SU-DHL-6 (cell line): Measurements from ENCODE around the gene ALG11.

ENCODE experiments used
- H2AFZ ChIP-seq: fragments of 200-600 bp; sonication (generic); 2 replicates; pipeline ENCODE4 v1.6.1; 2014; ENCODE audit warnings: low read depth, mild to moderate bottlenecking, moderate library complexity, mixed read lengths, antibody characterized with exemption, low read length; ENCODE audit not compliant: severe bottlenecking
- H3F3A ChIP-seq: fragments of 200-600 bp; shearing (Covaris generic); 2 replicates; pipeline ENCODE4 v1.6.0; 2016; ENCODE audit warnings: antibody characterized with exemption, mild to moderate bottlenecking; ENCODE audit not compliant: insufficient read depth
- H3K27ac ChIP-seq: fragments of 200-600 bp; sonication (generic); 2 replicates; pipeline ENCODE4 v1.5.1; 2016; ENCODE audit warnings: low read depth, mild to moderate bottlenecking, low read length, moderate library complexity, mixed read lengths
- H3K27me3 ChIP-seq: fragments of 200-600 bp; sonication (generic), shearing (Covaris generic); 2 replicates; pipeline ENCODE4 v1.6.0; 2014; ENCODE audit warnings: mild to moderate bottlenecking, low read length
- H3K36me3 ChIP-seq: fragments of 200-600 bp; sonication (generic); 2 replicates; pipeline ENCODE4 v1.6.1; 2014; ENCODE audit warnings: mild to moderate bottlenecking, low read length, mixed read lengths
- H3K4me2 ChIP-seq: fragments of 300-600, 200-600 bp; shearing (Covaris generic), sonication (generic); 2 replicates; pipeline ENCODE4 v1.6.0; 2014; ENCODE audit warnings: low read length, low read depth, mild to moderate bottlenecking; ENCODE audit not compliant: poor library complexity, severe bottlenecking
- H3K4me3 ChIP-seq: fragments of 200-600 bp; sonication (generic); 2 replicates; pipeline ENCODE4 v1.5.1; 2014; ENCODE audit warnings: antibody characterized with exemption, low read length, mild to moderate bottlenecking, mixed read lengths; ENCODE audit not compliant: insufficient read depth, poor library complexity, severe bottlenecking
- H3K79me2 ChIP-seq: fragments of 200-600 bp; sonication (generic); 2 replicates; pipeline ENCODE4 v1.6.1; 2014; ENCODE audit warnings: mild to moderate bottlenecking, low read length, moderate library complexity; ENCODE audit not compliant: insufficient read depth
- H3K9ac ChIP-seq: fragments of 200-600 bp; sonication (generic); 2 replicates; pipeline ENCODE4 v1.7.0; 2014; ENCODE audit warnings: mild to moderate bottlenecking, low read length
- H3K9me2 ChIP-seq: fragments of 200-600 bp; sonication (generic); replicated peaks from 2 replicates; pipeline ENCODE4 v1.6.1; 2014; ENCODE audit warnings: low read length; ENCODE audit not compliant: insufficient read depth
- H3K9me3 ChIP-seq: fragments of 200-600 bp; sonication (generic); 2 replicates; pipeline ENCODE4 v1.6.1; 2014; ENCODE audit warnings: low read length, mixed read lengths; ENCODE audit not compliant: insufficient read depth
- H4K20me1 ChIP-seq: fragments of 200-600 bp; sonication (generic); 2 replicates; pipeline ENCODE4 v1.6.1; 2014; ENCODE audit warnings: low read depth, mild to moderate bottlenecking, antibody characterized with exemption, low read length, moderate library complexity, mixed read lengths
- CTCF ChIP-seq: fragments of 200-600 bp; sonication (generic); IDR thresholded peaks from one replicate; pipeline ENCODE4 v1.5.1; 2017; ENCODE audit warnings: antibody characterized with exemption, mild to moderate bottlenecking, low read length, moderate library complexity; ENCODE audit not compliant: insufficient read depth, poor library complexity, severe bottlenecking
- EZH2phosphoT487 ChIP-seq: fragments of 200-600 bp; sonication (generic), shearing (Covaris generic); conservative IDR thresholded peaks from 2 replicates; pipeline ENCODE4 v1.6.1; 2018; ENCODE audit warnings: mild to moderate bottlenecking, antibody characterized with exemption, low read length, moderate library complexity, mixed read lengths

The ALG11 gene

GRCh38 chr13:51998723-51999509, 13.3 kb upstream of the ALG11 start:
- no peak overlapping the region for H2AFZ ChIP-seq

GRCh38 chr13:51999510-51999911, 12.7 kb upstream of the ALG11 start:
- Histone ChIP-seq H3K9ac (no peak overlapping the region), H3K4me3 (no peak overlapping the region), H3K27me3 (no peaks in the 10 kb centered on the region), H3K4me2 (no peak overlapping the region), H3K9me2 (no peaks in the 10 kb centered on the region), H3F3A (no peaks in the 10 kb centered on the region), H3K27ac (no peak overlapping the region), H3K79me2 (no peaks in the 10 kb centered on the region), H2AFZ (no peak overlapping the region), H4K20me1 (no peaks in the 10 kb centered on the region), H3K9me3 (no peaks in the 10 kb centered on the region), H3K36me3 (no peaks in the 10 kb centered on the region)
- TF ChIP-seq CTCF: no peak

More at GRCh38 chr13:51998723-51999509, 13.3 kb upstream of the ALG11 start:
- Histone ChIP-seq H3K4me3 (no peak overlapping the region), H3K27me3 (no peaks in the 10 kb centered on the region), H4K20me1 (no peaks in the 10 kb centered on the region), H3K27ac (no peak overlapping the region), H3K4me2 (no peak overlapping the region), H3K36me3 (no peaks in the 10 kb centered on the region), H3K79me2 (no peaks in the 10 kb centered on the region), H3F3A (no peaks in the 10 kb centered on the region), H3K9me3 (no peaks in the 10 kb centered on the region), H3K9ac (no peak overlapping the region), H3K9me2 (no peaks in the 10 kb centered on the region)
- TF ChIP-seq CTCF: no peak
- no peak for TF ChIP-seq EZH2phosphoT487

- Histone ChIP-seq H4K20me1 (no peaks in the 10 kb centered on the region), H2AFZ (no peak overlapping the region), H3K9ac (no peak overlapping the region), H3K9me3 (no peaks in the 10 kb centered on the region), H3K4me2 (no peak overlapping the region), H3F3A (no peaks in the 10 kb centered on the region), H3K79me2 (no peaks in the 10 kb centered on the region), H3K27me3 (no peaks in the 10 kb centered on the region), H3K36me3 (no peaks in the 10 kb centered on the region), H3K27ac (no peak overlapping the region), H3K4me3 (no peak overlapping the region), H3K9me2 (no peaks in the 10 kb centered on the region)
- TF ChIP-seq CTCF (no peak), EZH2phosphoT487 (no peak)
These were observed 12.3 kb upstream of the ALG11 start for GRCh38 chr13:51999921-52000320.
